SU-DHL-6 (cell line): ENCODE measurements around the gene PDCD1LG2.

Experiments used
- EZH2phosphoT487 ChIP-seq: fragments of 200-600 bp; sonication (generic), shearing (Covaris generic); conservative IDR thresholded peaks from 2 replicates; pipeline ENCODE4 v1.6.1; 2018; ENCODE audit warnings: mild to moderate bottlenecking, antibody characterized with exemption, low read length, moderate library complexity, mixed read lengths
- TF ChIP-seq, protein P1 (sequence below): fragments of 200-600 bp; sonication (generic); IDR thresholded peaks from one replicate; pipeline ENCODE4 v1.5.1; 2017; ENCODE audit warnings: antibody characterized with exemption, mild to moderate bottlenecking, low read length, moderate library complexity; ENCODE audit not compliant: insufficient read depth, poor library complexity, severe bottlenecking

DNA sequence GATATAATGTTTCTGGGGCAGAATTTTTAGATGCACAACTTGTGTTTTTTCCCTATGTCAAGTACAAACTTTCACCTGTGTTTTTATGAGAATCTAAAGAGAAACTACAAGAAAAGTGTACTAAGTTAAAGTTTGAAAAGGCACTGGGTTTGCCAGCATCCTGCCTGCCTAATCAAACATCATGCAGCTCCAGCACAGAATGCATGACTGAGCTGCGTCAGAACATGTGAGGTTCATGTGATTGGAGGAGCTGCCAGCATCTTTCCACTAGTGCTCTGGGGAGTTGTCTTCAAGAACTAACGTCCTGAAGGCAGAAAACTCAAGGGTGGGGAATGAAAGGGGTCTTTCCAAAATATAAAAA lies 72.5 kb downstream of the PDCD1LG2 start:
- TF ChIP-seq, protein P1, sequence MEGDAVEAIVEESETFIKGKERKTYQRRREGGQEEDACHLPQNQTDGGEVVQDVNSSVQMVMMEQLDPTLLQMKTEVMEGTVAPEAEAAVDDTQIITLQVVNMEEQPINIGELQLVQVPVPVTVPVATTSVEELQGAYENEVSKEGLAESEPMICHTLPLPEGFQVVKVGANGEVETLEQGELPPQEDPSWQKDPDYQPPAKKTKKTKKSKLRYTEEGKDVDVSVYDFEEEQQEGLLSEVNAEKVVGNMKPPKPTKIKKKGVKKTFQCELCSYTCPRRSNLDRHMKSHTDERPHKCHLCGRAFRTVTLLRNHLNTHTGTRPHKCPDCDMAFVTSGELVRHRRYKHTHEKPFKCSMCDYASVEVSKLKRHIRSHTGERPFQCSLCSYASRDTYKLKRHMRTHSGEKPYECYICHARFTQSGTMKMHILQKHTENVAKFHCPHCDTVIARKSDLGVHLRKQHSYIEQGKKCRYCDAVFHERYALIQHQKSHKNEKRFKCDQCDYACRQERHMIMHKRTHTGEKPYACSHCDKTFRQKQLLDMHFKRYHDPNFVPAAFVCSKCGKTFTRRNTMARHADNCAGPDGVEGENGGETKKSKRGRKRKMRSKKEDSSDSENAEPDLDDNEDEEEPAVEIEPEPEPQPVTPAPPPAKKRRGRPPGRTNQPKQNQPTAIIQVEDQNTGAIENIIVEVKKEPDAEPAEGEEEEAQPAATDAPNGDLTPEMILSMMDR: no peak
- TF ChIP-seq EZH2phosphoT487: no peak
